HG02840 (cell line): ENCODE measurements around the gene PLBD2.

Experiments used
- ATAC-seq: cut with Tn5 transposase; IDR thresholded peaks from one replicate; pipeline ENCODE4 v1.9.1; 2021; ENCODE audit warnings: mild to moderate bottlenecking, moderate library complexity, moderate number of reproducible peaks; ENCODE audit not compliant: unreplicated experiment, low FRiP score

PLBD2 gene, protein sequence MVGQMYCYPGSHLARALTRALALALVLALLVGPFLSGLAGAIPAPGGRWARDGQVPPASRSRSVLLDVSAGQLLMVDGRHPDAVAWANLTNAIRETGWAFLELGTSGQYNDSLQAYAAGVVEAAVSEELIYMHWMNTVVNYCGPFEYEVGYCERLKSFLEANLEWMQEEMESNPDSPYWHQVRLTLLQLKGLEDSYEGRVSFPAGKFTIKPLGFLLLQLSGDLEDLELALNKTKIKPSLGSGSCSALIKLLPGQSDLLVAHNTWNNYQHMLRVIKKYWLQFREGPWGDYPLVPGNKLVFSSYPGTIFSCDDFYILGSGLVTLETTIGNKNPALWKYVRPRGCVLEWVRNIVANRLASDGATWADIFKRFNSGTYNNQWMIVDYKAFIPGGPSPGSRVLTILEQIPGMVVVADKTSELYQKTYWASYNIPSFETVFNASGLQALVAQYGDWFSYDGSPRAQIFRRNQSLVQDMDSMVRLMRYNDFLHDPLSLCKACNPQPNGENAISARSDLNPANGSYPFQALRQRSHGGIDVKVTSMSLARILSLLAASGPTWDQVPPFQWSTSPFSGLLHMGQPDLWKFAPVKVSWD

DNA sequence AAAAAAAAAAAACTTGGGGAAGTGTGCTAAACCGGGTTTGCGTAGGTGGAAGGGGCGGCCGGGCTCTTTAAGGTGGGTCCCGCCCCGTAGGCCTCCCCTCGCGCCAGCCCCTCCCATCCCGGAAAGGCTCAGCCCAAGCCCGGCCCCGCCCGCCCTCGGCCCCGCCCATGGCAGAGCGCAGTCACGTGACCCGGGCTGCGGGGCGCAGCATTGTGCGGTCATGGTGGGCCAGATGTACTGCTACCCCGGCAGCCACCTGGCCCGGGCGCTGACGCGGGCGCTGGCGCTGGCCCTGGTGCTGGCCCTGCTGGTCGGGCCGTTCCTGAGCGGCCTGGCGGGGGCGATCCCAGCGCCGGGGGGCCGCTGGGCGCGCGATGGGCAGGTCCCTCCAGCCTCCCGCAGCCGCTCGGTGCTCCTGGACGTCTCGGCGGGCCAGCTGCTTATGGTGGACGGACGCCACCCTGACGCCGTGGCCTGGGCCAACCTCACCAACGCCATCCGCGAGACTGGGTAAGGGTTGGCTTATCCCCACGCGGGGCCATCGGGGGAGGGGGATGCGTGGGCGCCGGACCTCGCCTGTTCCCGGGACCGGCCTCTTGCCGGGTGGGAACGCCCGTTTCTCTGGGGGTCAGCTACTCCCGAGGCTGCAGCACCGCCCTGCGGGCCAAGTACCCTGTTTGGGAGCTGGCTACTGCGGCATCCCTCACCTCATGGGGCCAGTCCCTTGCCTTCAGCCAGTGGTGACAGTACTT, at the start of gene PLBD2:
Gene PLBD2, plus strand, starts transcription at position 207 of the 752 bp plus-strand sequence. Its CDS starts 14 bp downstream, at position 221.
- ATAC-seq = peak; percentile 82

DNA sequence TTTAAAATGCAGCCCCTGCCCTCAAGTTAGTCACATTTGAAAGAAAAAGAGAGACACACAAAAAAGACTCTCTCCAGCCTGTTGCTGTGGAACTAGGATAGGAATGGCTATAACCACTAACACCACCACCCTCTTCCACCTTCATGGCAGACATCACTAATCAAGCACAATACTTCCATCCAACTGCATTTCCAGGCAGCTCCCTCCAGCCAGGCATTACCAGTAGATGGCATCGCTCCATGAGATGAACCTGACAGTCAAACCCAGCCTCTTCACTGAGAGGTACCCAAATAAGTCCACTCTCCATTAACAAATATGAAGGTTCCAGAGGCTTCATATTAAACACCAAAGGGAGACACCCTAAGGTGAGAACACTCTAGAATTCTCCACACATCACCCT, 47.9 kb upstream of the PLBD2 start:
- ATAC-seq = no peak

DNA sequence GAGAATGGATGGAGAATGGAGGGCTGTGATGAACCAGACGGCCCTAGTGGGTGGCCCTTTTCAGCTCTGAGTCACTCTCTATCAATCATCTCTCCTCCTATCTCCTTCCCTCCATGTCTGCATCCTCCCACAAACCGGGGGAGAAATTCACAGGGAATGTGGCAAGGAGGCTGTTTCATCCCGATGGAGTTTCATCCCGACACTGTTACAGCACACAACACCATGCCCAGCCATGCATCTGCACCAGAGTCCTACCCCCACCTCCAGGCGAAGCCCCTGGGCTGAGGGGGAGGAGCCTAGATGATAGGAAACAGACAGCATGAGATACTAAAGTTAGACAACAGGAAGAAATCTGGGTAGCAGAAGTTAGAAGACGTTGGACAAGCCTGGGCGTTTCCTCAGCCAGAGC, 44.3 kb upstream of the PLBD2 start:
- no peak for ATAC-seq

DNA sequence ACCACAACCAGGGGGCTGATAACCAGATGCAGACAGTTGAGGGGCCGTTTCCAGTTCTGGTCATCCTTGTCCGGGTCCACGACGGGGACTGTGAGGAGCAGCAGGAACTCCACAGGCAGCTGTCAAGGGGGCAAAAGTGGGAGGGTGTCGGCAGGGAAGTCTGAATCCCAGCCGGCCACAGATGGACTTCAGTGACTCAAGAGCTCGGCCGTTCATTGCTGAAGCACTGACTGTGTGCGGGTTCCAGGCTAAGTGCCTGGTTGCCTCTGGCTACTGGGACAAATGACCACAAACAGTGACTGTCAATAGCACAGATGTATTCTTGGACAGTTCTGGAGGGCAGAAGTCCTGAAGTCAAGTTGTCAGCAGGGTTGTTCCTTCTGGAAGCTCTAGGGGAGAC, 43.0 kb upstream of the PLBD2 start:
- no peak for ATAC-seq

DNA sequence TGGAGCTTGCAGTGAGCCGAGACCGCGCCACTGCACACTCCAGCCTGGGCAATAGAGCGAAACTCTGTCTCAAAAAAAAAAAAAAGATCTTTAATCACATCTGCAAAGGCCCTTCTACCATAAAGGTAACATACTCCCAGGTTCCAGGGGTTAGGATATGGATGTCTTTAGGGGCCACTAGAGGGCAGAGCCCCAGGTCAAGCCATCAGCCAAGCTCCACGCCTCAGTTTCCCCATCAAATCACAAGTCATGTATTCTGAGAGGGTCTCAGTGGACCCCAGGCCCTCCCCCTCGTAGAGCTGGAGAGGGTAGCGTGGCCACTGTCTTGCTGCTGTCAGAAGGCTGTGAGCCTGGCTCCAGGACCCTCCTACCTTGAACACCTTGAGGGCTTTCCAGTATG, 42.2 kb upstream of the PLBD2 start:
- no peak for ATAC-seq

DNA sequence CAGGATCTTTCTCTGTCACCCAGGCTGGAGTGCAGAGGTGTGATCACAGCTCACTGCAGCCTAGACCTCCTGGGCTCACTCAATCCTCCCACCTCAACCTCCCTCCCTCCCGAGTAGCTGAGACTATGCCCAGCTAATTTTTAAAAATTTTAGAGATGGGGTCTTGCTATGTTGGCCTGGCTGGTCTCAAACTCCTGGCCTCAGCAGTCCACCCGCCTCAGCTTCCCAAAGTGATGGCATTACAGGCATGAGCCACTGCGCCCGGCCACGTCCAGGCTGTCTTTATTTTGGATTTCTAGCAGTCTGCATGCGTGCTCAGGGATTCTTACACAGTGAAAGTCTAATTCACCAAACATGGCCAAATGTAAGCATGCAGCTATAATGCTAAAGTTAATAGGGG, 41.3 kb upstream of the PLBD2 start:
- no peak for ATAC-seq

DNA sequence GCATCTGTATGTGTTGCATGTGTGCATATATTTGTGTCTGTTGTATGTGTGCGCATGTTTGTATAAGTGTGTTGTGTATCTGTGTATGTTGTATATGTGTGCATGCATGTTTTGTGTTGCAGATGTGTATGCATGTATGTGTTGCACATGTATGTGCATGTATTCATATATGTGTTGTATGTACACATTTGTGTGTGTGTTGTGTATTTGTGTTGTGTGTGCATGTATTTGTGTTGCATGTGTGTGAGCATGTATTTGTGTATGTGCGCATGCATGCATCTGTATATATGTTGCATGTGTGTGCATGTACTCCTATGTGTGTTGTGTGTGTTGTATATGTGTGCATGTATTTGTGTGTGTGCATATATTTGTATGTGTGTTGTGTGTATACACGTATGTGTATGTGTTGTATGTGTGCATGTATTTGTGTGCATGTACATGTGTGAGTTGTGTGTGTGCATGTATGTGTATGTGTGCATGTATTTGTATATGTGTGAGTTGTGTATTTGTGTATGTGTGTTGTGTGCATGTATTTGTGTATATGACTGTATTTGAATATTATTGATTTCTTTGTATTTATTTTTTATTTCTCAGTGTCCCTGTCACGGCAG, 40.2 kb upstream of the PLBD2 start:
- no peak for ATAC-seq

DNA sequence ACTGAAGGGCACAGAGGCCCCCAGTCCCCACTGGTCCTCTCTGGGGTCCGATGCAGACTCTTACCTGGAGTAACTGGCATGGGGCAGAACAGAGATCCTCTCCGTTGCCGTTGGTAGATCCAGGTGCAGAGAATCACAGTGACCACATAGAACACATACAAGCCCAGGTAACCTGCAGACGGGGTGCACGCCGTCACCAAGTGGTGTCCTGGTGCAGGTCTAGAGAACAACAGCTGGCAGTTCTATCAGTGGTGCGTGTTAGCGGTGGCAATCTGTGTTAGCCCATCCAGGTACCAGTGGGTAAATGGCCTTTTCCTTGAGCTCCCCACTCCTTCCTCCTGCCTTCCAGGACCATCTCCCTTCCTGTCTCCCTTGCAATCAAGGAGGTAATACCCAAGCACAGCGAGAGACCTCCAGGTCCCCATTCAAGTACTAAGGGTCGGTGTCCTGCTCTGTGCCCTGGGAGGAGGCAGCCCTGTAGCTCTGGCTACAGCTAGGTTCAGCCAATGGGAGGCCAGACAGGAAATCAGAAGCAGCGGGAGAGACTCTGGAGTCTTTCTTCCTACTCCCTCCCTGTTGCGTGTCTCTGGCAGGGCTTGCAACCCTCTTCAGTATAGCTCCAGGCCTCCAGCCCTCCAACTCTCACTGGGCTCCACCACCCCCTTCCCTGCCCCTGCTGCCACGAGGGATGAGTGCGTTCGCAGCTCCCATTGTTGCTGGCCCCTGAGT, 39.3 kb upstream of the PLBD2 start:
- ATAC-seq = no peak

DNA sequence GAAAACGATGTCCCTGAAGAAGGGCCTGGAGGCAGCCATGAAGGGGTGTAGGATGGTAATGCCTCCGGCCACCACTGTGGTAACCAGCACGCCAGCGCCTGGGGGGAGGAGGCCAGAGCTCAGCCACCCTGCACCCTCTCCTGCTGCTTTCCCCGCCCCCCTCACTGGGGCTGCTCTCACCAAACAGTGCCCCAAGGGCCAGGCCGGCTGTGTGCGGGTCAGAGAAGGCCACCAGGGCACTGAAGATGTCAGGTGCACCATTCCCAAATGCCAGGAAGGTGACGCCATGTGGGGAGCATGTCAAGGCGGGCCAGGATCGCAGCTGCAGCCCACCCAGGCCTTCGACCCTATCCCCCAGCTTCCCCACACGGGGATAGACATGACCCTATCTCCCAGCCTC, 38.0 kb upstream of the PLBD2 start:
- no peak for ATAC-seq

DNA sequence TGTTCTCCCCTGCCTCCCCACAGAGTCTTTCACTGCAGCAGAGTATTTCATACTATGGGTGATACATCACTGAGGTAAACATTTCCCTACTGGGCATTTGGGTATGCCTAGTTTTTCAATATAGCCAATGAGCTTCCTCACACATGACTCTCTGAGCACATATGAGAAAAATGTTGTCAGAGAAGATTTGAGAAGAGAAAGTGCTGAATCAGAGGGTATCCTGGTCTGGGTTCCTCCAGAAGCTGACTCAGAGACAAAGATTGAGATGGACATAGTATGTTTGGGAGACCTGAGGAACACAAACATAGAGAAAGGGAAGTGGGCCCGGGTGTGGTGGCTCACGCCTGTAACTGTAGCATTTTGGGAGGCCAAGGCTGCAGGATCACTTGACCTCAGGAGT, 36.0 kb upstream of the PLBD2 start:
- no peak for ATAC-seq

DNA sequence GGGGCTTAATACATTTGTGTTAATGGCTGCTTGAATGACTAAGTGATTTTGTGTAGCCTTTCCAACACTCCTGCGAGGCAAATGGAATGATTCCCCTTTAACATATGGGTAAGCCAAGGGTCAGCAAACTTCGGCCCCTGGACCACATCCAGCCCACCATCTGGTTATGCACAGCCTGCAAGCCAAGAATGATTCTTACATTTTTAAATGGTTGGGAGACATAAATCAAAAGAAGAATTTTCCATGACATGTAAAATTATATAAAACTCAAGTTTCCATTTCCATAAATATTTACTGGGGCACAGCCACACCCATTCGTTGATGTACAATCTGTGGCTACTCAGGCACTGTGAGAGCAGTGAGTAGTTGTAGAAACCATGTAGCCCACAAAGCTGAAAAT, 32.5 kb upstream of the PLBD2 start:
- no peak for ATAC-seq

DNA sequence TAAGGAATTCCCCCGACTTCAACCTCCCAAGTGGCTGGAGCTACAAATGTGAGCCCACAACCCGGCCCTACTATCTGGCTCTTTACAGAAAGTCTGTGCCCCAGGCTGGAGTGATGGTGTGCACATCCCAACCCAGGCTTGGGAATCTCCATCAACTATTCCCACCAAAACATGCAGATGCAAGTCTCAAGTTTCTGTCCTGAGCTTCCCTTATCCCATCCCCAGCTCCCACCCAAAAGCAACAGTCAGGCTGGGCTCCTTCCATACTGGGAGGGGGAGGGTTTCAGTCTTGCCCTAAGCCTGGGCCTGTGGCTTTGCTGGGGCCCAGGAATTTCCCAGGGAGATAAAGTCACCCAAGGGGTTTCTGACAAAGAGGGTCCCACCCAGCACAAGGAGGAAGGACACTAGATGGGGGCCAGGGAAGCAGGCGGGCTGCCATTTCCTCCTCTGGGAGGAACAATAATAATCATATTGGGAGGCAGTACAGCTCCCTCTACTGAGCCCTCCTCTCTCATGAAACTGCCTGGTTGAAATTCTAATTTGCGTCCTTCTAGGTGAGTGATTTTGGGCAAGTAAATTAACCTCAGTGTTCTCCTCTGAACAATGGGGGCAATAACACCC, 31.5 kb upstream of the PLBD2 start:
- ATAC-seq = no peak

DNA sequence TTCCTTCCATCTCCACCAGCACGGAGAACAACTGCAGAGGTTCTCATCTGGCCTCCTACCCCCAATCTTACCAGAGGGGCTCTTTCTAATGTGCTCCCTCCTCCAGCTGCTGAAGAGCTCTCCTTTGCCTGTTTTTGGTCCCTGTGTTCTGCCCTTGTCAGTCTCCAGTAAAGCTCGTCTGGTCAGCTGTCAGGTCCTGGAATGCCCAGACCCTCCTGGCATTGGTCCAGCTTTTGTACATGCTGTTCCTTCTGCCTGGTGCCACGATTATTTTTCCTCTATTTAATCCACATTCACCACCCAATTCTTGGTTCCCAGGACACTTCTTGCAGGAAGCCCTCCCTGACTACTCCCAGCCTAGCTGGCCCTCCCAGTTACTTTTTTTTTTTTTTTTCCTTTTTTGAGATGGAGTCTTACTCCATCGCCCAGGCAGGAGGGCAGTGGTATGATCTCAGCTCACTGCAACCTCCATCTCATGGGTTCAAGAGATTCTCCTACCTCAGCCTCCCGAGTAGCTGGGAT, 30.0 kb upstream of the PLBD2 start:
- ATAC-seq = no peak

DNA sequence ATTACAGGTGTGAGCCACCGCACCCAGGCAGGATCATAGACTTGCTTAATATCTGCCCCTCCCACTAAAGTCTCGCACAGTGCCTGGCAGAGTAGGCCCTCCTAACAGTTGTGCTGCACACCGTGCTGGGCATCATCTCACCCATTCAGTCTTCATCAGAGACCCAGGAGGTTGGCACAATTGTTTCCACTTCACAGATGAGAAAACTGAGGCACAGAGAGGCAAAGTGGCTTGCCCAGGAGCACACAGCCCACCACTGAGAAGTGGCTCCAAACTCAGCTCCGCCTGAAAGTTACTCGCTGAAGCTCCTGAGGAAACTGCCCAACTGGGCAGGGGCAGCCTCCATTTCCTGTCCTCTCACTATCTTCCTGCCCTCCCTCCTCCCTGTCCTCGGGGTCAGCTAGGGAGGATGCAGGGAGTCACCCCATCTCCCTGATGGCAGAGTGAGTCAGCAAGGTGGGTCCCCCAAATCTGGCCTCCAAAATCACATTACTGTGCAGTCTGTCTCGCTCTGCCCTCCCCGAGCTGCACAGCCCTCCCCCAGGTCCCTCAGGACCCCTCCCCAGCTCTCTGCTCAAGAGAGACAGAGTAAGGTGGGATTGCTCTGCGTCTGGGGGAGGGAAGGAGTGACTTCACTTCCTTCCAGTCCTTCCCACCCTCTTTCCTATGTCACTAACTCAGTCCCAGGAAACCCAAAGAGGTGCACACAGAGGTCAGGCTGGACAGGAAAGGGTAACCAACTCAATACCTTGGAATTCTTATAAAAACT, 29.2 kb upstream of the PLBD2 start:
- no peak for ATAC-seq

DNA sequence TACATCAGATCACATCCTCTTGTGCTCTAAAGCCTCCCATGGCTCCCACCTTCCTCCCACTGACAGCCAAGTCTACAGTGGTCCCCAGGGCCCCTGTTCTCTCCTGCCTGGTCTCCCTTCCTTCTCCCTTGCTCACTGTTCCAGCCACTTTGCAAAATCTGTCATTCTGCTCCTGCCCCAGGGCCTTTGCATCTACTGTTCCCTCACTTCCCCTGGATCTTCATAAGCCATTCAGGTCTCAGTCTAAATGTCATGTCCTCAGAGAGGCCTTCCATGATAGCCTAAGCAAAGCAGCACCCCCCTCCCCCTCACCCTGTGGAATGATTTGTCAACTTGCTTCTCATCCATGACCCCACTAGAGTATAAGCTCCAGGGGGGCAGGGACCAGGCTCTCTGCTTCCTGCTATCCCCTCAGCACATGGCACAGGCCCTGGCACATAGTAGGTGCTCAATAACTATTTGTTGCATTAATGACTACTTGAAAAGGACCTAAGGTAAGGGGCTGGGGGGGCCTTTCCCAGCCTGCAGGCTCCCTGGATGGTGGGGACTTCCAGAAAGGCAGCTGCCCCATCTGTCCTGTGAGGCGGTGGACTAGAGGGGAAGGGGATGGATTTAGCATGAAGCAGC, 28.5 kb upstream of the PLBD2 start:
- ATAC-seq = no peak

DNA sequence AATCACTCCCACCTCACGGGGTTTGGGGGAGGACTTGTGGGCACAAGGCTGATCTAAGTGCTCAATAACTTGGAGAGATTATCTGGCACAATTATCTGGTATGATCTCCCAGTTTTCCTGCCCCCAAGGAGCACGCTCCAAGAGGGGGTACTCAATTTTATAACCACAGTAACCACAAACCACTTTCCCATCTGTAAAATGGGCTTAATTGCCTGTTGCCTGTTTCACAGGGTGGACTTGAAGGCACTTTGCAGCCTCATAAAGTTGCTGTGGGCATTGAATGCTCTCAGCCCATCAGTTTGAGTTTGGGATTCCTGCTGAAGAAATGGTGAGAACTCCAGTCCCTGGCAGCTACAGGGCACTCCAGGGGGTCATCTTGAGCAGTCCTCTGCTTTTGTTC, 27.9 kb upstream of the PLBD2 start:
- no peak for ATAC-seq

DNA sequence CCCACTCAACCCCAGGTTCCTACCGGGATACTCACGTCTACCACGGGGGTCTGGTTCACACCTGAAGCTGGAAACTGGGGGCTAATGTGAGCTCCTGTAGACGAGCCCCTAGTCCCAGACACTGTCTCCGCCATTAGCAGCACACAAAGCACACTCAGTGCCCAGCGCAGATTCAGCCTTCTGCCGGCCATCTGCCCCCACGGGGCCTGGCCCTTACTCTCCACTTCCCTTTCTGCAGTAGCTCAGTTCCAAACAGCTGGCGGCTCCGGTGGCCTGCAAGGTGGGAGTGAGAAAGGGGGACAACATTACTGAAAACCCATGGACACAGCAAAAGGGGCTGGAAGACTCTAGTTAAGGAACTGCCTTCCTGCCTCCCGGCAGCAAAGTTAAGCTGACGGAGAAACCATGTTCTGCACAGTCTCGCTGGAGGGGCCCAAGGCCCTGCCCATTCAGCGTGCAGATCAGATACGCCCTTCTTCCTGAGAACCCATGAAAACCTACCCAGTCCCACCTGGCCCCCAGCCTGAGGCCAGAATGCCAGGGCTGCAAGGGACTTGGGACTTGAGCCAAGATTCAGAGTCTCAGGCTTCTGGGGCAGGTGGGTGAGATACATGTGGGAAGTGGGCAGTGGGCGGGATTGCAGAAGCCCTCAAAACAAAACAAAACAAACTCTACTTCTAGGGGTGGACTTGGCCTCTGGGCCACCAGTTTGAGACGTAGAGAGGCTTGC, 25.5 kb upstream of the PLBD2 start:
- ATAC-seq = no peak

DNA sequence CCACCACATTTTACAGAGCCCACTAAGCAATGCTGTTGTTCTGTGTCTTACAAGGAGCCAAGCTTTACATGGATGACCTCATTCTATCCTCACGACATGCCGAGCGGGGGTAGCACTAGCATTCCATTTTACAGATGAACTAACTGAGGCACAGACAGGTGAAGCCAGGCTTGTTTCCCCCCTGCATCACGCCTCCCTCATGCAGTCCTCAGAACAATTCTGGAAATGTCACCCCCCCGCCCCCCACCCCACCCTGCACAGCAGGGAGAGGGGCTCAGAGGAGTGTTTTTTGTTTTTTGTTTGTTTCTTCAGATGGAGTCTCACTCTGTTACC, 25.0 kb upstream of the PLBD2 start:
- ATAC-seq = no peak
